ENCODE results near the gene DYNC2LI1.

The DYNC2LI1 gene

GRCh38 chr2:43851011-43851980 lies 77.5 kb downstream of the DYNC2LI1 start:
- no peak for DNase-seq

- DNase-seq, result no peak
Observed at GRCh38 chr2:43852196-43852730, 78.4 kb downstream of the DYNC2LI1 start.

GRCh38 chr2:43853141-43854081 lies 79.6 kb downstream of the DYNC2LI1 start:
- DNase-seq, result no peak

DNA sequence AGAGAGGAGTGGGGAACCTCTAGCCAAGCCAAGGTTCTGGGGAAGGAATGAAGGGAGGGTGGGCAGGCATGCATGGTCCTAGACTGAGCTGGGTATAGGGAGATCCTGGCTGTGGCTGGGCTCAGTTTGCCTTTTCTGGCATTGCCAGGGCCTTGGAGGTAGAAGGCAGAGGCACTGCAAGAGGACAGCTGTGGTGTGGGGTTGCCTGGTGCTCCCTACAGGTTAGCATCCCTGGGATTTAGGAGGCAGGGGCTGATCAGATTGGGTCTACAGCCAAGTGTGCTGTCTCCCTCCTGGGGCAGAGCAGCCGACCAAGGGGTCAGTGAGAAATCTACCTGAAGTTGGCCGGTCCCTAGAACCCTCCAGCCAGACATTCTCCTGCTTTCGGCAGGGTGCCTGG lies 80.8 kb downstream of the DYNC2LI1 start:
- no peak for DNase-seq

- DNase-seq, result no peak
Observed at GRCh38 chr2:43855292-43855691, 81.5 kb downstream of the DYNC2LI1 start.
